CD4-positive, alpha-beta T cell treated with Interleukin-17A for 4 hours (primary cell): ENCODE results near the gene LIMK1.
A peak's percentile ranks its signal among the peaks of the same experiment; 100 is the strongest.
"Not testable (repeated sequence)": the region's sequence is repeated elsewhere in the genome, so short reads cannot be mapped to it uniquely, and the experiment has no call there.

Experiments
- DNase-seq: peaks from one replicate; pipeline ENCODE4 v3.0.0-alpha.2; 2020; ENCODE audit warnings: mixed read lengths

The LIMK1 gene

DNA sequence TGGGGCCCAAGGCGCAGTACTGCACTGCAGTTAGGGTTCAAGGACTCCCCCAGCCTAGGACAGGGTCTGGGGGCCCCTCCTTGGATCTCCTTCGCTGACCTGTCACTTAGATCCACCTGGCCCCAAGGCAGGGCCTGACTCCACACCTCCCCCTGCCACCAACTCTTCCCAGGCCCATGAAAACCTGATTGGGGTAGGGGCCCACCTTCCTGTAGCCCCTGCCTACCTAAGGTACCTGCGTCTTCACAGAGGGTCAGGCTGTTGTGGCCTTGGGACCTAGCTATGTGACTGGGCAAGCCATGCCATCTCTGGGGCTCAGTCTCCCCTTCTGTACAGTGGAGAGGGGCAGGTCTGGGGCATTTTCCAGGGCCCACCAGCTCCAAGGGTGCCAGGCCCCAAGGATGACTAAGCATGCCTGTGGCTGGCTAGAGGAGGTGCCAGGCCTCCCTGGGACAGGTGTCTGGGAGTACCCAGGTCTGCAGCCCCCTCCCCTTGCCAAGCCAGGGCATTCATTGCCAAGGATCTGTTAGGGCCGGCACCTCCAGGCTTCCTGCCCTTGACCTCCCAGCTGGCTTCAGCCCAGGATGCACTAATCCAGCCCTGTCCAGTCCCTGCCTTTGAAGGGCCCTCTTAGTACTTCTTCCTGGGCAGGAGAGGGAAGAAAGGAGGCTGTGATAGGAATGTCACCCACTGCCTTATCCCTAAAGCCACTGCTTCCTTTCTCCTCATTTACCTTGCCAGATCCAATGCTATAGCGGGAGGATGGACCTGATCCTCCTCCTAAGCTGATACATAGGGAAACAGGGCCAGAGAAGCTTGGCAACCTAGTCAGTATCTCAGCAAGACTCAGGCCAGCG is 1.3 kb downstream of the LIMK1 start:
- DNase-seq, result no peak

- DNase-seq, result no peak
Measured at GRCh38 chr7:74087791-74088453, 4.3 kb downstream of the LIMK1 start.

GRCh38 chr7:74092321-74092963 is 8.8 kb downstream of the LIMK1 start:
- no peak for DNase-seq

DNA sequence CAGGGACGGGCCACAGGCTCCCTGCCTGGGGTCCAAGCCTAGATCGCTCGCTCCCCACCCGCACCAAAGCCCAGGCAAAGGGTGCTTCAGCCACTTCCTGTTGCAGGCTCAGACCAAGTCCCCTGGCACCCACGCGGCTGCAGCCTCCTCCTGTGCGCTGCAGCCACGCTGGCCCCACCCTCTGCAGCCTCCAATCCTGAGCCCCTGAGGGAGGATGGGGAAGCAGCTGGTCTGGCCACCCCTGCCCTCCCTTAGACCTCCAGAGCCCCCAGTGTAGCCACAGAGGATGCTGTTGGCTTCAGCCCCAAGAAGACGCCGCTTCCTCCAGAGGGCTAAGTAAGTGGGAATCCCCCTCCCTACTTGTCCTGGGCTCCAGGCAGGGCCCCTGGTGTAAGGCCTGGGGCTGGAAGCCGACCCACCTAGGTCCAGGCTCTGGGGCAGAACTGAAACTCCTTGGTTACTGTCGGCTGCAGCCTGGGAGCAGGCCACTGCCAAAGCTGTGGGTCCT is 9.4 kb downstream of the LIMK1 start:
- no peak for DNase-seq

DNA sequence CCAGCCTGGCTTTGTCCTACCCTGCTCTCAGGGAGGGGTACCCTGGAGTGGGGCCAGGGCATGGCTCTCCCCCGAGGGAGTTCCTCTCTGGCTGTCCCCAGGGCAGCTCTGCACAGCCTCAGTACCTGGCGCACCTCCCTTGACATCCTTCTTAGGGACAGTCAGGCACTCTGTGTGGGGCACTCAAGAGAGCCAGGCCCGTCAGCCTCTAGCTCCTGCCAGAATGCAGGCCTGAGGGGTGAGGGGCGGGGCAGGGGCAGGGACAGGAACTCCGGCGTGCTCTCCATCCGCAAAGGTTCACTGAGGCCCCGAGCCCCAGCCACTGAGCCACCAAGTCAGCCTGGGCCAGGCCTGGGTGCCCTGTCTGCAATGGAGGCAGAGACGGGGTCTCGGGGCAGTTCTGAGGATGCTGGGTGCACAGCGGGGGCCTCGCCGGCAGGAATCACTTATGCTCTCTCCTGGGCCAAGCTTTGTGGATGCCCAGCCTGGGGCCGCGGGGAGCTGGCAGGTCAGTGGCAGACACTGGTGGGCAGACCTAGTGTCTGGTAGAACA is 10.1 kb downstream of the LIMK1 start:
- no peak for DNase-seq

GRCh38 chr7:74094224-74095101 is 10.9 kb downstream of the LIMK1 start:
- DNase-seq, result peak; percentile 85

DNA sequence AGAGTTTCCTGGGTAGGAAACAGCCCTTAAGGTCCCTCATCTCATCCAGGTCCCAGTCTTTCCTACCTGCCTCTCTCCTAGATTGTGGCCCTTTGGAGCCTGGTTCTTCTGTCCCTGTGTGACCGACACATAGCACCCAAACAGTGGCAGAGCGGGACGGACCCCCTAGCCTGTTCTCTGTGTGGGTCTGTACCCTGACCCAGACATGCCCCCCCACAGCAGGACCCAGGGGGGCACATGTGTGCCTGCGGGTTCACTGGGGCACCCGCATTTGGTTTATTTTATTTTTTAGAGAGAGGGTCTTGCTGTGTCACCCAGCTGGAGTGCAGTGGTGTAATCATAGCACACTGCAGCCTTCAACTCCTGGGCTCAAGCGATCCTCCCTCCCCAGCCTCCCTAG is 11.5 kb downstream of the LIMK1 start:
- DNase-seq, result no peak

GRCh38 chr7:74097937-74098614 is 14.5 kb downstream of the LIMK1 start:
- DNase-seq, result no peak

DNA sequence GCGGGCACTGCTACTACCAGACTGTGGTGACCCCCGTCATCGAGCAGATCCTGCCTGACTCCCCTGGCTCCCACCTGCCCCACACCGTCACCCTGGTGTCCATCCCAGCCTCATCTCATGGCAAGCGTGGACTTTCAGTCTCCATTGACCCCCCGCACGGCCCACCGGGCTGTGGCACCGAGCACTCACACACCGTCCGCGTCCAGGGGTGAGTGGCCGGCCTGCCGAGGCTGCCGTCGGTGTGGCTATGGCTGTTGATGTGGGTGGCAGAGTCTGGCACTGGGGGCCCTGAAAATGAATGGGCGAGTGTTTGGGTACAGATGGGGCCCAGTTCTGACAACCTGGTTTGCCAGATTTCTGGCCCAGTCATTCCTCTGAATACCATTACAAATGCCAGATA is 15.4 kb downstream of the LIMK1 start:
- no peak for DNase-seq

GRCh38 chr7:74101061-74101681 is 17.6 kb downstream of the LIMK1 start:
- no peak for DNase-seq

- DNase-seq, result no peak
Measured at GRCh38 chr7:74103219-74103772, 19.7 kb downstream of the LIMK1 start.

- no peak for DNase-seq
Measured at GRCh38 chr7:74104702-74105101, 21.1 kb downstream of the LIMK1 start.

DNA sequence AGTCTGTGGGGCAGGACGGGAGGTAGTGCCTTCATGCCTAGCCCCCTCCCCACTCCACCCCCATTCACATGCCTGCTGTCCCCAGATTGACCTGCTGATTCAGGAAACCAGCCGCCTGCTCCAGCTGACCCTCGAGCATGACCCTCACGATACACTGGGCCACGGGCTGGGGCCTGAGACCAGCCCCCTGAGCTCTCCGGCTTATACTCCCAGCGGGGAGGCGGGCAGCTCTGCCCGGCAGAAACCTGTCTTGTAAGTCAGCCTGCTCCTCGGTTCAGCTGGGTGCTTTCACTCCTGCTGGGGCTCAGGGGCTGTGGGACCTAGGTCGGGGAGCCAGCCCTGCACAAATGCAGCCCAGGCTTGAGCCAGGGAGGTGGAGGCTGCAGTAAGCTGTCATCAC is 22.4 kb downstream of the LIMK1 start:
- no peak for DNase-seq

- DNase-seq, result no peak
Measured at GRCh38 chr7:74106846-74107245, 23.2 kb downstream of the LIMK1 start.

DNA sequence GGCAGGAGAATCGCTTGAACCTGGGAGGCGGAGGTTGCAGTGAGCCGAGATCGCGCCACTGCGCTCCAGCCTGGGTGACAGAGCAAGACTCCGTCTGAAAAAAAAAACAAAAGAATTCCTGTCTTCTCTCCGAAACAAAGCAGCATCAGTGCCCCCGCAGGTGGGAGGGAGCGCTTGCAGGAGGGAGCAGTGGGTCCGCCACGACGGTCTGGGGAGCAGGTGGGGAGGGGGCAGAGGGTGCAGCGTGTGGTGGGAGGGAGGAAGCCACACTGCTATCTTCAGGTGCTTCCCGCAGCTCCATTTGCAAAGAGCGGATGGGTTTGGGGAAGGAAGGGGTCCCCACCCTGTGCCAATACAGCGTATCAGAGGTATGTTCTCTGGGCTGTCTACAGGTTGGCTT is 31.7 kb downstream of the LIMK1 start:
- DNase-seq, result no peak

- no peak for DNase-seq
Measured at GRCh38 chr7:74116356-74116755, 32.8 kb downstream of the LIMK1 start.

DNA sequence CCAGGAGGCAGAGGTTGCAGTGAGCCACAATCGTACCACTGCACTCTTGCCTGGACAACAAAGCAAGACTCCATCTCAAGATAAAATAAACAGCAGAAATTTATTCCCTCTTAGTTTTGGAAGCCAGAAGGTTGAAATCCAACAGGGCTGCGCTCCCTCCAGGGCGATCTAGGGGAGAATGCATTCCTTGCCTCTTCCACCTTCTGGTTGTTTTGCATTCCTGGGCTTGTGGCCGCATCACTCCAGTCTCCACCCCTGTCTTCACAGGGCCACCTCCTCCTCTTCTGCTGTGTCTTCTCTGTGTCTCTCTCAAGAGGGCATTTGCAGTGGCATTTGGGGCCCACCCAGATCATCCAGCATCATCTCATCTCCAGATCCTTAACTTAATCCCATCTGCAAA is 36.2 kb downstream of the LIMK1 start:
- no peak for DNase-seq

DNA sequence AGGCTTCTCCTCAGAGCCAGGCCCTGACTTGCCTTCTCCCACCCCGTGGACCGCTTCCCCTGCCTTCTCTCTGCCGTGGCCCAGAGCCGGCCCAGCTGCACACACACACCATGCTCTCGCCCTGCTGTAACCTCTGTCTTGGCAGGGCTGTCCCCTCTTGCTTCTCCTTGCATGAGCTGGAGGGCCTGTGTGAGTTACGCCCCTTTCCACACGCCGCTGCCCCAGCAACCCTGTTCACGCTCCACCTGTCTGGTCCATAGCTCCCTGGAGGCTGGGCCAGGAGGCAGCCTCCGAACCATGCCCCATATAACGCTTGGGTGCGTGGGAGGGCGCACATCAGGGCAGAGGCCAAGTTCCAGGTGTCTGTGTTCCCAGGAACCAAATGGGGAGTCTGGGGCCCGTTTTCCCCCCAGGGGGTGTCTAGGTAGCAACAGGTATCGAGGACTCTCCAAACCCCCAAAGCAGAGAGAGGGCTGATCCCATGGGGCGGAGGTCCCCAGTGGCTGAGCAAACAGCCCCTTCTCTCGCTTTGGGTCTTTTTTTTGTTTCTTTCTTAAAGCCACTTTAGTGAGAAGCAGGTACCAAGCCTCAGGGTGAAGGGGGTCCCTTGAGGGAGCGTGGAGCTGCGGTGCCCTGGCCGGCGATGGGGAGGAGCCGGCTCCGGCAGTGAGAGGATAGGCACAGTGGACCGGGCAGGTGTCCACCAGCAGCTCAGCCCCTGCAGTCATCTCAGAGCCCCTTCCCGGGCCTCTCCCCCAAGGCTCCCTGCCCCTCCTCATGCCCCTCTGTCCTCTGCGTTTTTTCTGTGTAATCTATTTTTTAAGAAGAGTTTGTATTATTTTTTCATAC is 38.0 kb downstream of the LIMK1 start:
- no peak for DNase-seq

DNA sequence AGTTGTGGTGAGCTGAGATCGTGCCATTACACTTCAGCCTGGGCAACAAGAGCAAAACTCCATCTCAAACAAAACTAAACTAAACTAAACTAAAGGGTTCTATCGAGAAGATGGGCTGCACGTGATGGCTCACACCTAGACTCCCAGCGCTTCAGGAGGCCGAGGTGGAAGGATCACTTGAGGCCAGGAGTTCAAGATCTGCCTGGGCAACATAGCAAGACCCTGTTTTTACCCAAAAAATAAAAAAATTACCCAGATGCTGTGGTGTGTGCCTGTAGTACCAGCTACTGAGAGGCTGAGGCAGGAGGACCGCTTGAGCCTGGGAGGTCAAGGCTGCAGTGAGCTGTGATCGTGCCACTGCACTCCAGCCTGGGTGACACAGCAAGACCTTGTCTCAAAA is 40.3 kb downstream of the LIMK1 start:
- DNase-seq, result not testable (repeated sequence)
